ENCODE measurements around the gene NACC2. TPM values are rescaled to one million over a fixed set of nuclear protein-coding genes. Genes with fewer than 3 reads are reported as not detected.

NACC2 gene
- total and polyA plus RNA-seq, 9 of the 15 experiments (the other 6 are each of a cell fraction or from before 2014, with no cell fraction given): 0.70 to 25.1 (median 5.6) TPM

- TF ChIP-seq HBP1 (CRISPR knock-in tag; IDR thresholded peaks at IDR 0.05) (no peak), CBX5 (IDR thresholded peaks at IDR 0.05; ENCODE audit: borderline replicate concordance, low read depth) (peak; percentile 98), YY1 (IDR thresholded peaks at IDR 0.05; ENCODE audit: borderline replicate concordance in 1 of 3, control insufficient read depth in 1 of 3, extremely low read depth in 1 of 3, insufficient read depth in 3 of 3, insufficient read length in 1 of 3, insufficient replicate concordance in 2 of 3, low read depth in 1 of 3, low read length in 2 of 3) (peak in 1 of 3 experiments; percentile 38), MAZ (CRISPR knock-in tag; conservative IDR thresholded peaks at IDR 0.05 in 1 of 2, IDR thresholded peaks at IDR 0.05 in 1 of 2) (no peak), RBFOX2 (IDR thresholded peaks at IDR 0.05; ENCODE audit: low read depth, low read length) (no peak), ZBTB40 (IDR thresholded peaks at IDR 0.05) (no peak), ZBTB40 (CRISPR knock-in tag; IDR thresholded peaks at IDR 0.05) (no peak), LEF1 (IDR thresholded peaks at IDR 0.05) (no peak), DEAF1 (CRISPR knock-in tag; IDR thresholded peaks at IDR 0.05) (no peak), ZNF408 (CRISPR knock-in tag; IDR thresholded peaks at IDR 0.05; ENCODE audit: low read depth) (no peak)
Observed at GRCh38 chr9:136028760-136029470, 66.2 kb downstream of the NACC2 start (continued).

All from K562 (cell line).